Astrocyte of the spinal cord (primary cell): ENCODE results near the gene CCDC6.
"Not testable (repeated sequence)": the region's sequence is repeated elsewhere in the genome, so short reads cannot be mapped to it uniquely, and the experiment has no call there.

Source experiments
- DNase-seq: peaks from one replicate; pipeline ENCODE4 v3.0.0; 2011; ENCODE audit warnings: low read depth, low spot score
- H3K4me3 ChIP-seq: 2 replicates; pipeline ENCODE4 v1.5.1; 2011; ENCODE audit warnings: low read depth, mild to moderate bottlenecking, low read length, moderate library complexity
- in situ Hi-C: cut with HindIII; loops from 2 replicates; pipeline ENCODE4 v1.10.0; 2017; ENCODE audit warnings: low sequenced_read_pairs
- TF ChIP-seq, protein P1 (sequence below): IDR thresholded peaks from 2 replicates; pipeline ENCODE4 v1.5.1; 2012; ENCODE audit warnings: low read depth, mild to moderate bottlenecking, low read length, inconsistent platforms

CCDC6 gene

DNA sequence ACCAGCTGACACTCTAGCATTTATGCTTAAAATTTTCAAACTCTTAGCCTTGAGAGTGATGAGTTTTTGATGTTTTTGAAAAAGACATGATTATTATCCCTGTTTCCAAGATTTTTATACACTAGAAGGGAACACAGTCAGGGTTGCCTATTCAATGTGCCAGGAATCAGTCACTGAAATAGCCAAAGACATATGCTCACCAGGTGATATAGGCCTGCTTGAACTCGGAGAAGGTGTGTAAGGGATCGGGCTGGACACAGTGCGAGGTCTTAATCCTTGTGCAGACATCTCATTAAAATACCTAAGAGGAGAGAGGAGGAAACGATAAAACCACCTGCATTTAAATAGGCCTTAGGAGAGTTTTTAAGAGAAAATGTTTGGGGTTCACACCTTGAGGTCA lies 102.1 kb downstream of the CCDC6 start:
- TF ChIP-seq, protein P1, sequence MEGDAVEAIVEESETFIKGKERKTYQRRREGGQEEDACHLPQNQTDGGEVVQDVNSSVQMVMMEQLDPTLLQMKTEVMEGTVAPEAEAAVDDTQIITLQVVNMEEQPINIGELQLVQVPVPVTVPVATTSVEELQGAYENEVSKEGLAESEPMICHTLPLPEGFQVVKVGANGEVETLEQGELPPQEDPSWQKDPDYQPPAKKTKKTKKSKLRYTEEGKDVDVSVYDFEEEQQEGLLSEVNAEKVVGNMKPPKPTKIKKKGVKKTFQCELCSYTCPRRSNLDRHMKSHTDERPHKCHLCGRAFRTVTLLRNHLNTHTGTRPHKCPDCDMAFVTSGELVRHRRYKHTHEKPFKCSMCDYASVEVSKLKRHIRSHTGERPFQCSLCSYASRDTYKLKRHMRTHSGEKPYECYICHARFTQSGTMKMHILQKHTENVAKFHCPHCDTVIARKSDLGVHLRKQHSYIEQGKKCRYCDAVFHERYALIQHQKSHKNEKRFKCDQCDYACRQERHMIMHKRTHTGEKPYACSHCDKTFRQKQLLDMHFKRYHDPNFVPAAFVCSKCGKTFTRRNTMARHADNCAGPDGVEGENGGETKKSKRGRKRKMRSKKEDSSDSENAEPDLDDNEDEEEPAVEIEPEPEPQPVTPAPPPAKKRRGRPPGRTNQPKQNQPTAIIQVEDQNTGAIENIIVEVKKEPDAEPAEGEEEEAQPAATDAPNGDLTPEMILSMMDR, result no peak
- no peak for DNase-seq
- in situ Hi-C loops, result no loop called here
- H3K4me3 ChIP-seq, result no peak overlapping the region

DNA sequence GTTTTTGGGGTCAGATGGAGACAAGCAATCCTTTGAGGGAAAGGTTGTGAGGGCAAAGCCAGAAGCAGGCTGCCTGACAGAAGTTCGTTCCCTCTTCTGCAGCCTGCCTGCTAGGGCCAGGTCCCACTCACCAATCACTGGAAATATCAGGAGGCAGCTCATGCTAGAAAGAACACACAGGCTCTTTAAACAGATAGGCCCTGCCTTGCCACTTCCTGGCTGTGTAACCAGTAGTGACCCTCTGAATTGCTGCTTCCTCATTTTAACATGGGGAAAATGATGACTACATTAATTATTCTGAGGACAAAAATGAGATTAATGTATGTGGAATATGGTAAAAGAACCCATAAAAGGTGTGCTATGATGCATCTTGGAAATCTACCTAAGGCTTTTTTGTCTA lies 102.6 kb downstream of the CCDC6 start:
- TF ChIP-seq, protein P1, result no peak
- in situ Hi-C loops, result no loop called here
- no peak overlapping the region for H3K4me3 ChIP-seq
- DNase-seq, result no peak

DNA sequence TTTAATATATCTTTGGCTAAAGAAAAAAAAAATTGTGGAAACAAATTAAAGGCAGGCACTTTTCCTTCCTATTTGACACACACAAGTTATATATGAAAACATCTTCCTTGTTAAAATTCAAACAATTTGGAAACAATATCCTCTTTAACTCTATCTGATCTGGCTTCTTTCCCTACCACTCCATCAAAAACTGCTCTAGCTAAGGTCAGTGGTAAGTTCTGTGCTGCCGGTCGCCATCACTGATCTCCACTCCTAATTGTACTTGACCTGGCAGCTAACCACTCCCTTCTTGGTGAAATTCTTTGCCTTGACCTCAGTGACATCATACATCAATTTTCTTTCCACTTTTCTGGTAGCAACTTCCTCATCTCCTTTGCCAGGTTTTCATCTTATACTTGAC lies 105.2 kb downstream of the CCDC6 start:
- in situ Hi-C loops, result no loop called here
- TF ChIP-seq, protein P1, result no peak
- no peak overlapping the region for H3K4me3 ChIP-seq
- no peak for DNase-seq

DNA sequence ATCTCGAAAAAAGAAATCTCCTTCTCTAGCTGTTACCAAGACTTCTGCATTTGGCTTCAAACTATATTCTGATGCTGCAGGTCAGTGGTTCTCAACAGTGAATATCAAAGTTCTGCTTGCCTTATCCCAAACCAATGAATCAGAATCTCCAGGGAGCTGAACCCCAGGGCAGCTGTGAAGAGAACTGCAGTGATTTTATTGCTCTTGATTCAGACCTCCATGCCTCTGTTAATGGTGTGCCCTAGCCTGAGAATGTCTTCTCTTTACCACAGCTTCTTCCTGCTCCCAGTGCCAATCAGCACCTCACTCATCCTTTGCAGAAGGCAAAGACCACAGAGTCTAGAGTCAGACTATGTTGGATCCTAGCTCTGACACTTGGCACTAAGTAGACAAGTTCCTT lies 106.9 kb downstream of the CCDC6 start:
- in situ Hi-C loops, result no loop called here
- DNase-seq, result no peak

DNA sequence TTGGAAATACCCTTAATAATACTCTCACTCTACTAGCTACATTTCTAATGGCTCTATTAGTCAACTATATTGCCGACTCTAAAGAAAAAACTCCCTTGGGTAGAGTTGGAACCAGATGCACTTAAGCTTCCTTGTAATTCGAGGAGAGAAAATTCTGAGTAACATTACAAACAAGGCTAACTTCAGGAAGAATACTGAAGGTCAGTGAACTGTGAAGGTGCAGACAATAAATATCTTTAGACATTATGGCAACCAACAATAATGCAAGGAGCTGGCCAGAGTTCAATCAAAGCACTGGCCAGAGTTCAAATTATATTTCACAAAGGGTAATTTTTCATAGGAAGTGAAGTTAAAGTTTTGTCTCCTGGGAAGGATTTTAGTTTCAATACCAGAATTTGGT lies 112.4 kb downstream of the CCDC6 start:
- H3K4me3 ChIP-seq, result no peak overlapping the region
- peak; percentile 57 for DNase-seq
- in situ Hi-C loops, result no loop called here
- TF ChIP-seq, protein P1, result no peak

More for the DNA sequence above, 106.9 kb downstream of the CCDC6 start:
- TF ChIP-seq, protein P1, result no peak
- no peak overlapping the region for H3K4me3 ChIP-seq

DNA sequence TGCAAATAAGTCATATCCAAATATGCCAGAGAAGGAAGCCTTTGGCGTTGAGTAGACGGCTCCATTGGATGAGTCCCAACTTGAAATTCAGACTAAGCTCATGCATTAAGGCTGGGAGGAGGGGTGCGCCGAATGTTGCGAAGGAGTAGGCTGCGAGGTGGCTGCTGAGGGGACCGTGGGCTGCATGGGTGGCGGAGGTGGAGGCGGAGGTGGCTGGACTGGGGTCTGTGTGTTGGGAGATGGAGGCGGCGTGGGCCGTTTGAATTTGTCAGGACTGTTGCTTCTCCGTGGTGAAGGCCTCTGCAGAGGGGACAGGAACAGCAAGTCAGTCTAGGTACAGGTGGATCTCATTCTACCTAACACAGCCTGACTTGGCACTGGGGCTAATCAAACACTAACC lies 113.5 kb downstream of the CCDC6 start:
- TF ChIP-seq, protein P1, result no peak
- no peak overlapping the region for H3K4me3 ChIP-seq
- in situ Hi-C loops, result no loop called here
- DNase-seq, result no peak

DNA sequence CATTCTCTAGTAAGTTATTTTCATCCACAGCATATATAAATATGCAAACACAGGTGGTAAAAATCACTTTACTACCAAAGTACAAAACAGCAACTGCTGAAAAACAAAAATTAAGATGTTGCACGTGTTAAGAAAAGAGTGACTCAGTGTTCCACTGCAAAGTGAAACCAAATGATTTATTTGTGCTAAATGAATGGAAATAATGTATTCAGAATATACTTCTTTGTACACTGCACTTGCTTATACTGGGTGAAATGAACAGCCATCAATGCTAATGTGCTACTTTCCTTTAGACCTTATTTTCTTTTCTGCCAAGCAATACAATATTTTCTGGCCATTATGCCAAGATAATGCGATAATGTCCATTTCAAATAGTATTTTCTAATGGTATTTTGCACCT lies 114.8 kb downstream of the CCDC6 start:
- TF ChIP-seq, protein P1, result no peak
- H3K4me3 ChIP-seq, result no peak overlapping the region
- in situ Hi-C loops, result no loop called here
- DNase-seq, result no peak

DNA sequence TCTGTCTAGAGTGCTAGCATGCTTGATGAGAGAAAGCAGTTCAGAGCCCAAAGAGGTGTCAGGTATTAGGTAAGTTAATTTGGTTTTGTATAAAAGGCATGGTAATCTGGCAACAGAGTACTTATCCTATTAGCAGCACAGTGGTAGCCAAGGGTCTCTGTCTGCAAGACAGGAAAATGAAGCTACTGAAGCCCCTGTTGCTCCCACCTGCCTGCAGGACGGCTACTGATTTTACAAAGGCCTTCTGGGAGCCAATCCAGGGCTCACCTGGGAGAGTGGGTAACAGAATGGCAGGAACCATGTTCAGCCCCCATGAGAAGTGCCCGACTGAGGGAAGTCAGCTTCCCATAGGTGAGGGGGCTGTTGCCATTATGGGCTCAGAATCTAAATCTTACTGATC lies 116.3 kb downstream of the CCDC6 start:
- DNase-seq, in situ Hi-C loops, H3K4me3 ChIP-seq: not testable (repeated sequence)

DNA sequence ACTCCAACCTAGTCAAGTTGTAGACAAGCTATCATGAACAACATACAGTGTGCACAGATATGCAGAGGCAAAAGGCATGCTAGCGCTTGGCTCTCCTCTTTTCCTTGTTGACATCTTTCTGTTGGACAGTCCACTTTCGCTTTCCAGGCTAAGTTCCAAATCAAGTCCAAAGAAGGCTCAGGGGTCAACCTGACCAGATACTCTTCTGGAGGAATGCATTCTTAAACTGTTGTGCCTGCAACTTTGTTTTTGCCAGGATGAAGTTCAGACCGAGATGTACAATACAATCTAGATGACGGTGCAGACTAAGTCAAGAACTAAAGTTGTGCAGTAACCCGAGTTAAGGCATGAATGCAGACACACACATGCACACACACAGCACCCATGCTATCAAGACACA lies 117.4 kb downstream of the CCDC6 start:
- DNase-seq, in situ Hi-C loops, H3K4me3 ChIP-seq: not testable (repeated sequence)

DNA sequence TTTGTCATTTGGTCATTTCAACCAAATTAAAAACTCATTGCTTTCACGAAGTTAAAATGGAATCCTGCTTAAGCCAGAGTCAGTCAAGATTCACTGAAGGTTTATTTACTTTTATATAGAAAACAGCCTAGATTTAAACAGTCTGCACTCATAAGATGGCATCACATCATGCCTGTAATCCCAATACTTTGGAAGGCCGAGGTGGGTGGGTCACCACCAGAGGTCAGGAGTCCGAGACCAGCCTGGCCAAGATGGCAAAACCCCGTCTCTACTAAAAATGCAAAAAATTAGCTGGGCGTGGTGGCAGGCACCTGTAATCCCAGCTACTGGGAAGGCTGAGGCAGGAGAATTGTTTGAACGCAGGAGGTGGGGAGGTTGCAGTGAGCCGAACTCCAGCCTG lies 119.3 kb downstream of the CCDC6 start:
- DNase-seq, in situ Hi-C loops, H3K4me3 ChIP-seq: not testable (repeated sequence)
